ENCODE measurements around the gene RBBP8NL. TPM values are rescaled to one million over a fixed set of nuclear protein-coding genes. Genes with fewer than 3 reads are reported as not detected.
A peak's percentile ranks its signal among the peaks of the same experiment; 100 is the strongest.

The RBBP8NL gene
- total RNA-seq, 1 experiment from 2014 or later: 39.2 TPM

- intact Hi-C loops (cut with micrococcal nuclease; ENCODE audit: unreplicated experiment): no loop called here
- H3K27me3 ChIP-seq (replicated peaks; ENCODE audit: control insufficient read depth, insufficient read depth, low read length): no peaks in the 10 kb centered on the region
- BruUV-seq (replicated peaks): no TSS peak
- H3K27me3 Mint-ChIP-seq (ENCODE audit: insufficient read depth, unreplicated experiment): no peaks in the 10 kb centered on the region
- H3K36me3 Mint-ChIP-seq (ENCODE audit: insufficient read depth, unreplicated experiment): peaks cover 81% of the 10 kb centered on the region
- ChIA-PET POLR2A (no interaction called here), CTCF (no interaction called here)
- no peaks in the 10 kb centered on the region for H3K9me3 ChIP-seq
- no peak overlapping the region for H3K4me3 Mint-ChIP-seq (ENCODE audit: unreplicated experiment)
- H3K4me1 ChIP-seq: peaks cover 39% of the 10 kb centered on the region
- peaks cover 12% of the 10 kb centered on the region for H3K36me3 ChIP-seq (ENCODE audit: control insufficient read depth, insufficient read depth, low read length)
- H3K4me1 Mint-ChIP-seq (ENCODE audit: low read depth, unreplicated experiment): peaks cover 27% of the 10 kb centered on the region
- no peak overlapping the region for H3K27ac Mint-ChIP-seq (ENCODE audit: unreplicated experiment)
- DNase-seq: no peak
- no peak for TF ChIP-seq CTCF (IDR thresholded peaks at IDR 0.05; ENCODE audit: insufficient read depth in 1 of 2, low read depth in 1 of 2, low read length in 1 of 2, severe bottlenecking in 1 of 2, unreplicated experiment in 1 of 2)
- no peaks in the 10 kb centered on the region for H3K9me3 Mint-ChIP-seq (ENCODE audit: unreplicated experiment)
- no peak overlapping the region for H3K4me3 ChIP-seq (ENCODE audit: low read depth, low read length)
Measured at GRCh38 chr20:62416651-62417637, 10.4 kb downstream of the RBBP8NL start.

GRCh38 chr20:62415354-62416111 lies 11.8 kb downstream of the RBBP8NL start:
- H3K4me3 ChIP-seq (ENCODE audit: low read depth, low read length): no peak overlapping the region
- Mint-ChIP-seq H3K9me3 (ENCODE audit: unreplicated experiment) (no peaks in the 10 kb centered on the region), H3K4me1 (ENCODE audit: low read depth, unreplicated experiment) (peaks cover 13% of the 10 kb centered on the region), H3K27me3 (ENCODE audit: insufficient read depth, unreplicated experiment) (no peaks in the 10 kb centered on the region), H3K27ac (ENCODE audit: unreplicated experiment) (no peak overlapping the region), H3K36me3 (ENCODE audit: insufficient read depth, unreplicated experiment) (peaks cover 79% of the 10 kb centered on the region), H3K4me3 (ENCODE audit: unreplicated experiment) (no peak overlapping the region)
- peaks cover 4% of the 10 kb centered on the region for H3K36me3 ChIP-seq (ENCODE audit: control insufficient read depth, insufficient read depth, low read length)
- no TSS peak for BruUV-seq (replicated peaks)
- ChIA-PET CTCF (interaction anchor here (0.6 kb wide), 1 partner anchor 116 kb away, joined by 3 read pairs; no protein-coding TSS in a partner anchor), POLR2A (no interaction called here)
- no peak for DNase-seq
- no peaks in the 10 kb centered on the region for H3K9me3 ChIP-seq
- H3K4me1 ChIP-seq: peaks cover 39% of the 10 kb centered on the region
- no peaks in the 10 kb centered on the region for H3K27me3 ChIP-seq (replicated peaks; ENCODE audit: control insufficient read depth, insufficient read depth, low read length)
- intact Hi-C loops (cut with micrococcal nuclease; ENCODE audit: unreplicated experiment): no loop called here
- TF ChIP-seq CTCF (IDR thresholded peaks at IDR 0.05; ENCODE audit: insufficient read depth in 1 of 2, low read depth in 1 of 2, low read length in 1 of 2, severe bottlenecking in 1 of 2, unreplicated experiment in 1 of 2): no peak

- intact Hi-C loops (cut with micrococcal nuclease; ENCODE audit: unreplicated experiment): no loop called here
- POLR2A ChIA-PET: no interaction called here
- H3K4me3 ChIP-seq (ENCODE audit: low read depth, low read length): no peak overlapping the region
- H3K27me3 ChIP-seq (replicated peaks; ENCODE audit: control insufficient read depth, insufficient read depth, low read length): no peaks in the 10 kb centered on the region
- BruUV-seq (replicated peaks): no TSS peak
- DNase-seq: no peak
- H3K36me3 Mint-ChIP-seq (ENCODE audit: insufficient read depth, unreplicated experiment): peaks cover 87% of the 10 kb centered on the region
- peak overlapping the region; percentile 45 for H3K27ac Mint-ChIP-seq (ENCODE audit: unreplicated experiment)
- H3K9me3 Mint-ChIP-seq (ENCODE audit: unreplicated experiment): no peaks in the 10 kb centered on the region
- peak in 1 of 2 experiments; percentile 33 for TF ChIP-seq CTCF (IDR thresholded peaks at IDR 0.05; ENCODE audit: insufficient read depth in 1 of 2, low read depth in 1 of 2, low read length in 1 of 2, severe bottlenecking in 1 of 2, unreplicated experiment in 1 of 2)
- no peaks in the 10 kb centered on the region for H3K27me3 Mint-ChIP-seq (ENCODE audit: insufficient read depth, unreplicated experiment)
- peaks cover 20% of the 10 kb centered on the region for H3K4me1 Mint-ChIP-seq (ENCODE audit: low read depth, unreplicated experiment)
- H3K9me3 ChIP-seq: no peaks in the 10 kb centered on the region
- H3K4me3 Mint-ChIP-seq (ENCODE audit: unreplicated experiment): no peak overlapping the region
- peaks cover 4% of the 10 kb centered on the region for H3K36me3 ChIP-seq (ENCODE audit: control insufficient read depth, insufficient read depth, low read length)
- CTCF ChIA-PET: interaction anchor here (1.6 kb wide), 1 partner anchor 203 kb away, joined by 3 read pairs; no protein-coding TSS in a partner anchor
- H3K4me1 ChIP-seq: peaks cover 45% of the 10 kb centered on the region
Measured at GRCh38 chr20:62413896-62414481, 13.3 kb downstream of the RBBP8NL start.
